ENCODE results near the gene PACRG.

The PACRG gene

DNA sequence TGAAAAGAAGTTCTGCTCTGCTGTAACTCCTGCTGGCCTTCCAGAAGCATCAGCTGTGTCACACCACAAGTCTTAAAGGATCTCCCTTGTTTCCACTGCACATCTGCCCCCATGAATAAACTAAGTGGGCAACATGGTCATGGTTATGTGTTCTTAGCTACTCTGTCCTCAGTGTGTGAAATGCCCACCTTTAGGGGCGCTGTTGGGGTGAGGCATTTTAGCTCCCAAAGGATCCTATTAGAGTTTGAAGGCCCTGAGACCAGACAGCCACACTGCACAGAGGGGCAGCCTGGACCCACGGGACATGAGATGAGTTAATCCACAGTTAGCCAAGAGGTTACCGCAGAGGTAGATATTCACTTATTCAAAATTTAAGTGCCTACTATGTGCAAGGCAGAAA lies 392.4 kb downstream of the PACRG start:
- Histone ChIP-seq H4K20me1 (ENCODE audit: low read depth, low read length) (no peaks in the 10 kb centered on the region), H3F3A (ENCODE audit: insufficient read depth) (no peaks in the 10 kb centered on the region), H3K9me2 (replicated peaks; ENCODE audit: insufficient read depth, low read length) (no peaks in the 10 kb centered on the region), H3K79me2 (ENCODE audit: insufficient read depth, low read length) (no peaks in the 10 kb centered on the region), H3K27me3 (ENCODE audit: low read length) (no peaks in the 10 kb centered on the region), H3K4me3 (ENCODE audit: insufficient read depth, low read length, poor library complexity, severe bottlenecking) (no peak overlapping the region), H3K36me3 (ENCODE audit: low read length) (no peaks in the 10 kb centered on the region), H2AFZ (ENCODE audit: low read depth, low read length, severe bottlenecking) (no peak overlapping the region), H3K9me3 (ENCODE audit: insufficient read depth, low read length) (no peaks in the 10 kb centered on the region), H3K9ac (ENCODE audit: low read length) (no peak overlapping the region), H3K27ac (ENCODE audit: low read depth, low read length) (no peak overlapping the region), H3K4me2 (ENCODE audit: low read depth, low read length, poor library complexity, severe bottlenecking) (no peak overlapping the region)
- TF ChIP-seq, protein P1, sequence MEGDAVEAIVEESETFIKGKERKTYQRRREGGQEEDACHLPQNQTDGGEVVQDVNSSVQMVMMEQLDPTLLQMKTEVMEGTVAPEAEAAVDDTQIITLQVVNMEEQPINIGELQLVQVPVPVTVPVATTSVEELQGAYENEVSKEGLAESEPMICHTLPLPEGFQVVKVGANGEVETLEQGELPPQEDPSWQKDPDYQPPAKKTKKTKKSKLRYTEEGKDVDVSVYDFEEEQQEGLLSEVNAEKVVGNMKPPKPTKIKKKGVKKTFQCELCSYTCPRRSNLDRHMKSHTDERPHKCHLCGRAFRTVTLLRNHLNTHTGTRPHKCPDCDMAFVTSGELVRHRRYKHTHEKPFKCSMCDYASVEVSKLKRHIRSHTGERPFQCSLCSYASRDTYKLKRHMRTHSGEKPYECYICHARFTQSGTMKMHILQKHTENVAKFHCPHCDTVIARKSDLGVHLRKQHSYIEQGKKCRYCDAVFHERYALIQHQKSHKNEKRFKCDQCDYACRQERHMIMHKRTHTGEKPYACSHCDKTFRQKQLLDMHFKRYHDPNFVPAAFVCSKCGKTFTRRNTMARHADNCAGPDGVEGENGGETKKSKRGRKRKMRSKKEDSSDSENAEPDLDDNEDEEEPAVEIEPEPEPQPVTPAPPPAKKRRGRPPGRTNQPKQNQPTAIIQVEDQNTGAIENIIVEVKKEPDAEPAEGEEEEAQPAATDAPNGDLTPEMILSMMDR (IDR thresholded peaks at IDR 0.05; ENCODE audit: insufficient read depth, low read length, poor library complexity, severe bottlenecking), result no peak
- no peak for TF ChIP-seq EZH2phosphoT487 (conservative IDR thresholded peaks at IDR 0.05; ENCODE audit: low read length)

DNA sequence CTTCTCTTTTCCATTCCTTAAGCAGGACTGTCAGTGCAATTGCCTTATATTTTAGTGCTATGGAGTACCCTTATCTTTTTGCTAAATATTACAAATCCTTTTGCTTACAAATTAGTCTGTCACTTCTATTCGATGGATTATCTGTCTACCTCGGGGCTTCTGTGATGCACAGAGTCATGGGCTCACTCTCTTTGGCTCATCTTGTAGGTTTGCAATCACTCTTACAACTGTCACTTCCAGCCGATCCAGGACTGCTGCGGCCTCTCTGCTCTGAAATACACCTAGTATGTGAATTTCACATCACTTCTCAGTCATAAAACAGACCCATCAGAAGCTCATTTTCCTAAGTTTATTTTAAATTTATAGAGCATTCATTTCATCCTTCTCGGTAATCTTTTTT lies 393.5 kb downstream of the PACRG start:
- H3K4me2 ChIP-seq (ENCODE audit: low read depth, low read length, poor library complexity, severe bottlenecking), result no peak overlapping the region
- no peaks in the 10 kb centered on the region for H3F3A ChIP-seq (ENCODE audit: insufficient read depth)
- TF ChIP-seq, protein P1 (IDR thresholded peaks at IDR 0.05; ENCODE audit: insufficient read depth, low read length, poor library complexity, severe bottlenecking), result no peak
- TF ChIP-seq EZH2phosphoT487 (conservative IDR thresholded peaks at IDR 0.05; ENCODE audit: low read length), result no peak
- no peaks in the 10 kb centered on the region for H3K9me2 ChIP-seq (replicated peaks; ENCODE audit: insufficient read depth, low read length)
- H3K79me2 ChIP-seq (ENCODE audit: insufficient read depth, low read length), result no peaks in the 10 kb centered on the region
- no peak overlapping the region for H3K27ac ChIP-seq (ENCODE audit: low read depth, low read length)
- no peak overlapping the region for H3K4me3 ChIP-seq (ENCODE audit: insufficient read depth, low read length, poor library complexity, severe bottlenecking)
- H3K9ac ChIP-seq (ENCODE audit: low read length), result no peak overlapping the region
- H3K36me3 ChIP-seq (ENCODE audit: low read length), result no peaks in the 10 kb centered on the region
- H2AFZ ChIP-seq (ENCODE audit: low read depth, low read length, severe bottlenecking), result no peak overlapping the region
- no peaks in the 10 kb centered on the region for H4K20me1 ChIP-seq (ENCODE audit: low read depth, low read length)
- no peaks in the 10 kb centered on the region for H3K9me3 ChIP-seq (ENCODE audit: insufficient read depth, low read length)
- H3K27me3 ChIP-seq (ENCODE audit: low read length), result no peaks in the 10 kb centered on the region

DNA sequence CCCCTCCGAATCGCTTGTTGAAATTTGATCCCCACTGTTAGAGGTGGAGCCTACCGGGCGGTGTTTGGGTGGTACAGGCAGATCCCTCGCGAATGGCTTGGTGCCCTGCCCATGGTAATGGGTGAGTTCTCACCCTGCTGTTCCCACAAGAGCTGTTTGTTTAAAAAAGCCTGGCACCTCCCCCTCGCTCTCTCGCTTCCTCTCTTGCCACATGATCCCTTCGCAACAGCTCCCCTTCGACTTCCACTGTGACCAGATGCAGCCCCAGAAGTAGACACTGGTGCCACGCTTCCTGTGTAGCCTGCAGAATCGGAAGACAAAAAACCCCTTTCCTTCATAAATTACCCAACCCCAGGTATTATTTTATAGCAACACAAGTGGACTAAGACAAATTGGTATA lies 394.6 kb downstream of the PACRG start:
- Histone ChIP-seq H3K4me3 (ENCODE audit: insufficient read depth, low read length, poor library complexity, severe bottlenecking) (no peak overlapping the region), H3K9me3 (ENCODE audit: insufficient read depth, low read length) (no peaks in the 10 kb centered on the region), H3F3A (ENCODE audit: insufficient read depth) (no peaks in the 10 kb centered on the region), H3K27me3 (ENCODE audit: low read length) (no peaks in the 10 kb centered on the region), H3K36me3 (ENCODE audit: low read length) (no peaks in the 10 kb centered on the region), H3K79me2 (ENCODE audit: insufficient read depth, low read length) (no peaks in the 10 kb centered on the region), H3K9me2 (replicated peaks; ENCODE audit: insufficient read depth, low read length) (no peaks in the 10 kb centered on the region), H3K27ac (ENCODE audit: low read depth, low read length) (no peak overlapping the region), H4K20me1 (ENCODE audit: low read depth, low read length) (no peaks in the 10 kb centered on the region), H2AFZ (ENCODE audit: low read depth, low read length, severe bottlenecking) (no peak overlapping the region), H3K9ac (ENCODE audit: low read length) (no peak overlapping the region), H3K4me2 (ENCODE audit: low read depth, low read length, poor library complexity, severe bottlenecking) (no peak overlapping the region)
- no peak for TF ChIP-seq EZH2phosphoT487 (conservative IDR thresholded peaks at IDR 0.05; ENCODE audit: low read length)
- TF ChIP-seq, protein P1 (IDR thresholded peaks at IDR 0.05; ENCODE audit: insufficient read depth, low read length, poor library complexity, severe bottlenecking), result no peak
